Heart right ventricle (tissue), 16 donors: ENCODE data around the gene HTRA3. TPM values are rescaled to one million over a fixed set of nuclear protein-coding genes. Genes with fewer than 3 reads are reported as not detected.

Source experiments
- ATAC-seq, 8 donors: fragments of 200-7000 bp; cut with Tn5 transposase; one replicate each; pipeline ENCODE4 v1.9.1; 2020; ENCODE audit warnings: mild to moderate bottlenecking in 8 of 8, moderate library complexity in 8 of 8, moderate number of reproducible peaks in 1 of 8
- DNase-seq, 2 donors: peaks; one replicate each; pipeline ENCODE4 v3.0.0-alpha.2; 2020
- H3K27ac ChIP-seq, 10 donors: fragments of 200-600 bp; sonication (generic) in 2 of 10; one replicate each; pipeline versions ENCODE4 v1.5.0 to v1.8.0; 2020 to 2022; ENCODE audit warnings: mild to moderate bottlenecking in 3 of 10
- H3K27me3 ChIP-seq, 7 donors: fragments of 200-600 bp; one replicate each; pipeline ENCODE4 v1.8.0; 2021 to 2022; ENCODE audit warnings: mild to moderate bottlenecking in 2 of 7
- H3K36me3 ChIP-seq, 9 donors: fragments of 200-600 bp; sonication (generic) in 1 of 9; one replicate each; pipeline versions ENCODE4 v1.5.0 to v1.8.0; 2020 to 2022; ENCODE audit warnings: mild to moderate bottlenecking in 2 of 9
- H3K4me1 ChIP-seq, 9 donors: fragments of 200-600 bp; sonication (generic) in 1 of 9; one replicate each; pipeline versions ENCODE4 v1.5.0 to v1.8.0; 2020 to 2022; ENCODE audit warnings: mild to moderate bottlenecking in 4 of 9
- H3K4me3 ChIP-seq, 10 donors: fragments of 200-600 bp; sonication (generic) in 2 of 10; one replicate each; pipeline versions ENCODE4 v1.5.0 to v1.8.0; 2020 to 2022; ENCODE audit warnings: mild to moderate bottlenecking in 7 of 10, moderate library complexity in 2 of 10
- H3K9me3 ChIP-seq, 11 donors: fragments of 200-600 bp in 10 of 11; sonication (generic) in 2 of 11; one replicate each; pipeline versions ENCODE4 v1.5.0 to v1.8.0; 2013 to 2022; ENCODE audit warnings: mild to moderate bottlenecking in 2 of 11, control low read depth in 1 of 11, moderate library complexity in 1 of 11
- WGBS, 2 donors: extraction: QIAGEN DNeasy Blood & Tissue Kit; methylation state at CpG; one replicate each; pipeline ENCODE4 v1.1.7; 2013; ENCODE audit warnings: inconsistent platforms in 1 of 2; 5-methylcytosine and 5-hydroxymethylcytosine counted together
- intact Hi-C, 10 donors: fragments of 100-400 bp; cut with DNase I; formaldehyde crosslinking; loops; one replicate each; pipeline versions ENCODE4 v1.11.1 to v1.14.2; 2022
- polyA plus RNA-seq, 2 donors: library from polyadenylated mRNA; stranded (reverse); fragments of 200-250 nt; gene quantifications; one replicate each; pipeline ENCODE4 v1.2.3, GENCODE V29; 2013
- total RNA-seq, 10 donors: library from RNA; stranded (reverse); fragmentation: NEBNext Ultra II Directional in 3 of 10; extraction: Animal tissue kit (Norgen Biotek cat#: 25700) in 3 of 10; gene quantifications; one replicate each; pipeline versions ENCODE4 v1.2.1 to v1.2.4, GENCODE V29; 2021 to 2023
- TF ChIP-seq, protein P1 (sequence below), 9 donors: fragments of 200-600 bp; sonication (generic) in 2 of 9; IDR thresholded peaks; one replicate each; pipeline versions ENCODE4 v1.5.0 to v1.8.0; 2021 to 2022; ENCODE audit warnings: antibody characterized with exemption in 9 of 9, mild to moderate bottlenecking in 5 of 9, moderate library complexity in 1 of 9
- donor health status: Arrhythmogenic right ventricular cardiomyopathy.
- donor health status: ischemic (EF 13 %, LVEDD 7.1; RV severe dilation, severe dysfunction).
- donor health status: healthy with polysubstance abuse.
- donor health status: DM: no; HTN: yes; CAD: no.
- donor health status: DM: no; HTN: no; CAD: no.
- donor health status: ischemic (EF 25% LVEDD 6.9; RV normal size, moderate dysfunction).
- donor health status: ischemic (EF 25% LVEDD 5.7; RV mildly dilated, moderate dysfunction).
- donor health status: healthy.
- donor health status: DM: yes; HTN: yes; CAD: no.
- donor health status: Ischemic cardiomyopathy.
- donor health status: ischemic (EF 35%, LVEDD 5.7; RV mildly dilated, moderate dysfunction).
- donor health status: nonischemic (EF 11% LVEDD 7.7; RV severe dilation, severe dysfunction).
- donor health status: DM: yes; HTN: yes; CAD: no.
- donor health status: PGD.
- donor health status: ischemic (EF 29% LVEDD 5.4; RV normal size, mild dysfunction).
- donor health status: nonischemic (EF 23%, LVEDD 6.1; RV moderate dilation, normal function).

Gene HTRA3
- total and polyA plus RNA-seq, 12 donors, result 20.2 to 82.5 (median 54.2) TPM

DNA sequence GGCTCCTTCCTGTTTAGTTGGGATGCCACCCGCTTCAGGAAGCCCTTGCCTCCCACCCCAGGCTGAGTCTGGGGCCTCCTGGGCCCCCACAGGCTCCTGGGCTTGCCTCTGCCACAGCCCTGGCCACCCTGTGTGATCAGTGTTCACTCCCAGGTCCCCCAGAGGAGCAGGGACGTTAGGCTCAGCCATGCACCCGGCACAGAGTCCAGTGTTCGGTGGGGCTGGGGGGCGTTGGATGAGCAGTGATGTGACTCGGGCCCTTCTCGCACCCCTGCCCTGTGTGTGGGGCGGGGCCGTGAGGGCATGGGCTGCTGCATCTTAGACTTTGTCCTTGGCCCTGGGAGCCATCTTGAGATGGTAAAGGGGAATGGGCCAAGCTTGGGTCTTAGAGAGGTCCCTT lies 29.9 kb upstream of the HTRA3 start:
- intact Hi-C loops, result loop anchor here (2.0 to 10.0 kb wide), 8 partner anchors 57 to 355 kb away; partner anchors contain the start of gene CPZ (in 8 of the 10)
- no peak overlapping the region for H3K27ac ChIP-seq
- ATAC-seq (no peak), DNase-seq (no peak)
- no peaks in the 10 kb centered on the region for H3K9me3 ChIP-seq
- H3K36me3 ChIP-seq, result peaks cover 0 to 65% (median 10%) of the 10 kb centered on the region in 9 donors
- H3K4me1 ChIP-seq, result peaks cover 5 to 13% (median 10%) of the 10 kb centered on the region in 9 donors
- H3K27me3 ChIP-seq, result no peaks in the 10 kb centered on the region
- WGBS, 2 donors, result 94 to 95% methylated on average over 9 of the region's 9 CpGs
- TF ChIP-seq, protein P1, sequence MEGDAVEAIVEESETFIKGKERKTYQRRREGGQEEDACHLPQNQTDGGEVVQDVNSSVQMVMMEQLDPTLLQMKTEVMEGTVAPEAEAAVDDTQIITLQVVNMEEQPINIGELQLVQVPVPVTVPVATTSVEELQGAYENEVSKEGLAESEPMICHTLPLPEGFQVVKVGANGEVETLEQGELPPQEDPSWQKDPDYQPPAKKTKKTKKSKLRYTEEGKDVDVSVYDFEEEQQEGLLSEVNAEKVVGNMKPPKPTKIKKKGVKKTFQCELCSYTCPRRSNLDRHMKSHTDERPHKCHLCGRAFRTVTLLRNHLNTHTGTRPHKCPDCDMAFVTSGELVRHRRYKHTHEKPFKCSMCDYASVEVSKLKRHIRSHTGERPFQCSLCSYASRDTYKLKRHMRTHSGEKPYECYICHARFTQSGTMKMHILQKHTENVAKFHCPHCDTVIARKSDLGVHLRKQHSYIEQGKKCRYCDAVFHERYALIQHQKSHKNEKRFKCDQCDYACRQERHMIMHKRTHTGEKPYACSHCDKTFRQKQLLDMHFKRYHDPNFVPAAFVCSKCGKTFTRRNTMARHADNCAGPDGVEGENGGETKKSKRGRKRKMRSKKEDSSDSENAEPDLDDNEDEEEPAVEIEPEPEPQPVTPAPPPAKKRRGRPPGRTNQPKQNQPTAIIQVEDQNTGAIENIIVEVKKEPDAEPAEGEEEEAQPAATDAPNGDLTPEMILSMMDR (IDR thresholded peaks at IDR 0.05), result no peak
- no peak overlapping the region for H3K4me3 ChIP-seq

DNA sequence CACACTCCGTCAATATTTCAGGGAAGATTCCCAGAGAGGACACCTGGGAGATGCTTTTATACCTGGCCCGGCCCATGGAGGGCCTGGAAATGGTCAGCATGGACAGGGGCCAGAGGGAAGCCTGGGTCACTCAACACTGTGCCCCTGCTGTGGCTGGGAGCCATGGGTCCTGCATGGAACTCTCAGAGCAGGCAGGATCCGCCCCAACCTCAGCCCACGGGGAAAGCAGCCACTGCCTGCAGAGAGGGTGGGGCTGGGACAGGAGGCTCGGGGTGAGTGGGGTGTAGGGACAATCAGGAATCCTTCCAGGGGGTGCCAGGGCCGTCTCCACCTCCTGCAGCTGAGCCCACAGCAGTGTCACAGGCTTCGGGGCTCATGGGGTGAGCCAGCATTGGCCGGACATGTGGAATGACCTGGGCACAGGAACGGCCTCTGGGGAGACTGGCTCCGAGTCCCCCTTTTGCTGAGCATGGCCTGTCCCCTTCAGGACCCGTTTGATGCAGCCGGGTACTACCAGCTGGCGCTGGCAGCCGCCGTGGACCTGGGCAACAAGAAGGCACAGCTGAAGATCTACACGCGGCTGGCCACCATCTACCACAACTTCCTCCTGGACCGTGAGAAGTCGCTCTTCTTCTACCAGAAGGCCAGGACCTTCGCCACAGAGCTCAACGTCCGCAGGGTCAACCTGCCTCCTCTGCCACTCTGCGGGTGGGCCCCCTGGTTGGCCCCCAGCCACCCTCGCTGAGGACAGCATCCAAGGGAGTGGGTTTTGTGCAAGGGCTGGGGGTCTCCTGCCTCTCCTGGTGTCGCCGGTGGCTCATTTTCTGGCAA lies 29.1 kb upstream of the HTRA3 start:
- Histone ChIP-seq H3K4me3 (no peak overlapping the region), H3K27ac (no peak overlapping the region), H3K36me3 (peaks cover 0 to 57% (median 10%) of the 10 kb centered on the region in 9 donors), H3K4me1 (peaks cover 5 to 13% (median 10%) of the 10 kb centered on the region in 9 donors), H3K9me3 (no peaks in the 10 kb centered on the region), H3K27me3 (no peaks in the 10 kb centered on the region)
- no peak for DNase-seq
- WGBS, 2 donors, result 82 to 87% methylated on average over 25 to 26 of the region's 26 CpGs
- no peak for ATAC-seq
- TF ChIP-seq, protein P1 (IDR thresholded peaks at IDR 0.05), result no peak
- intact Hi-C loops, result loop anchor here (2.0 to 10.0 kb wide), 7 partner anchors 58 to 354 kb away; partner anchors contain the start of gene CPZ (in 8 of the 10)

DNA sequence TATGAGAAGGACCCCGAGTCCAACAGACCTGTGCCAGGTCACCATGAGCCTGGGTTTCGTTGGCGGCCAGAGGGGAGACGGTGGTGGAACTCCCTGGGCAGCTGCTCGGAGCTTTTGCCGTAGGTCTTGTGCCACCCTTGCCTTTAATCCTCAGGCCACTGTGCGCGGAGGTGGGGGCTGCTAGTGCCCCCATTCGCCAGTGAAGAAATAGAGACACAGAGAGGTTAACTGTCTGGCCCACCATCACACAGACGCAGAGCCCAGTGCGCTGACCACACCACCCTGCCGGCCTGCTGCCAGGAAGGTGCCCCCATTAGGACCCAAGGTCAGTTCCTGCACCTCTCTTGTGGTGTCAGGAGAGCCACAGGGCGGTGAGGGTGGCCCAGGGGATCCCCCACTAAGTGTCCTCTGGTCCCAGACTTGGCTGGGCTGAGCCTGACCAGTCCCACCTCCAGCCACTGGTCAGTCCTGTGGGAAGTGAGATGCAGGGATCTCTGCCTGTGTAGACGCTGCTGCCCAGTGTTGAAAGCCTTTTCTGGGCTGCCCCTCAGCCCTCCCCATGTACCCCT lies 28.3 kb upstream of the HTRA3 start:
- Histone ChIP-seq H3K4me3 (no peak overlapping the region), H3K9me3 (no peaks in the 10 kb centered on the region), H3K36me3 (peaks cover 0 to 48% (median 4%) of the 10 kb centered on the region in 9 donors), H3K27me3 (no peaks in the 10 kb centered on the region), H3K27ac (peak overlapping the region in 1 of 10 donors; percentile 64), H3K4me1 (peaks cover 7 to 13% (median 10%) of the 10 kb centered on the region in 9 donors)
- TF ChIP-seq, protein P1 (IDR thresholded peaks at IDR 0.05), result no peak
- 93 to 94% methylated on average over 14 of the region's 14 CpGs for WGBS, 2 donors
- intact Hi-C loops, result loop anchor here (2.0 to 10.0 kb wide), 7 partner anchors 59 to 354 kb away; partner anchors contain the start of gene CPZ (in 8 of the 10)
- ATAC-seq (no peak), DNase-seq (no peak)

DNA sequence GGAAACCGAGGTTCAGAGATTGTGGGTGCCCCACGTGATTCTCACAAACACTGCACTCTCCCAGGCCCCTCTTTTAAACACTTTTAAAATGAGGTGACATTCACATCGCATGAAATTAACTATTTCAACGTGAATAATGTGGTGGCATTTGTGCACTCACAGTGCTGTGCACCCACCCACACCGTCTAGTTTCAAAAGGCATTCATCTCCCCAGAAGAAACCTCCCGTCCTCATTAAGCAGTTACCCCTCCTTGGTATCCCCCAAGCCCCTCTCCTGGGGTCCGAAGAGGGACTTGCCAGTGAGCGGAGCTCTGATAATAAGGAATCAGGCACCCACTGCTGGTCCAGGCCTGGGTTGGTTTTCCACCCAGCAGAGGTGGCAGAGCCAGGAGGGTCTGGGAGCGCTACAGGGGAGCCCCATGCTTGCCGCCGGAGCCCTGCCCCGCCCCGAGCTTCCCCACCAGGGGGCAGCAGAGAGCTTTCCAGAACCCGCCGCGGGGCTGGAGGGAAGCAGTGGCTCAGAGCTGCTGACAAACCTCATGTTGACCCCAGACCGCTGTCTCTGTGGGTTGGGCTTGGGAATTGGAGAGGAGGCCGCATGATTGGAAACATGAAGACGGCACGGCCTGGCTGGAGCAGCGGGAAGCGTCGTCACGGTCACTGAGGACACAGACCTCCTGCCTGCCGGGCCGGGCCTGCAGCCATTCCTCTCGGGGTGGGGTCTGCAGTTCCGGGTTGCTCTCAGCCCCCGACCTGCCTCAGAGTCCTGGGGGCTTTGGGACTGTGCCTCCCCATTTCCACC lies 27.5 kb upstream of the HTRA3 start:
- Histone ChIP-seq H3K4me3 (no peak overlapping the region), H3K9me3 (no peaks in the 10 kb centered on the region), H3K4me1 (peaks cover 12 to 21% (median 17%) of the 10 kb centered on the region in 9 donors), H3K27me3 (no peaks in the 10 kb centered on the region), H3K36me3 (peaks cover 0 to 40% (median 0%) of the 10 kb centered on the region in 9 donors), H3K27ac (peak overlapping the region in 7 of 10 donors; percentile 24 to 72 (median 57))
- WGBS, 2 donors, result 21 to 22% methylated on average over 29 of the region's 29 CpGs
- ATAC-seq (peak; percentile 84 to 93 (median 90)), DNase-seq (peak; percentile 88 to 91)
- intact Hi-C loops, result loop anchor here (1.0 to 10.0 kb wide), 9 partner anchors 60 to 353 kb away; partner anchors contain the start of gene CPZ (in 8 of the 10)
- TF ChIP-seq, protein P1 (IDR thresholded peaks at IDR 0.05), result peak; percentile 97 to 100 (median 98)
